Raji (cell line): ENCODE results near the gene ABI2.

ENCODE experiments used
- POLR2A ChIP-seq: IDR thresholded peaks from 2 replicates; pipeline ENCODE4 v1.6.1; 2011; ENCODE audit warnings: low read depth, low read length, control low read depth; ENCODE audit not compliant: insufficient read depth

The ABI2 gene

GRCh38 chr2:203344667-203345066 is 16.5 kb downstream of the ABI2 start:
- no peak for TF ChIP-seq POLR2A

DNA sequence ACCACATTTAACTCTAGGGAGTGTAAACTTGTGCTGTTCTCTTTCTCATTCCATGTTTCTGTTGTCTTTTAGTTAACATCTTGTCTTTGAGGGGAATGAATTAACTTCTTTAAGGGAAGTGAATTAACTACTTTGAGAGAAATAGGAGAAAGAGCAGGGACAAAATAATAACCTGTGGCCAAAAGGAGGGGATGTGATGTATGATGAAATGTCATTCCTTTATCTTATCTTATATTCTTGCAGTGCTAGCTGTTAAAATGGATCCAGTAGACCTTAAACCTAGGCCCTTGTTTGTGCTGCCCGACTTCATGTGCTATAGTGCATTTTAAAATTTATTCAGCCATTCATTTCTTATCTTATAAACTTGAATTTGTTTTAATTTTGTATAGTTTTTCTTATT is 18.4 kb downstream of the ABI2 start:
- no peak for TF ChIP-seq POLR2A

DNA sequence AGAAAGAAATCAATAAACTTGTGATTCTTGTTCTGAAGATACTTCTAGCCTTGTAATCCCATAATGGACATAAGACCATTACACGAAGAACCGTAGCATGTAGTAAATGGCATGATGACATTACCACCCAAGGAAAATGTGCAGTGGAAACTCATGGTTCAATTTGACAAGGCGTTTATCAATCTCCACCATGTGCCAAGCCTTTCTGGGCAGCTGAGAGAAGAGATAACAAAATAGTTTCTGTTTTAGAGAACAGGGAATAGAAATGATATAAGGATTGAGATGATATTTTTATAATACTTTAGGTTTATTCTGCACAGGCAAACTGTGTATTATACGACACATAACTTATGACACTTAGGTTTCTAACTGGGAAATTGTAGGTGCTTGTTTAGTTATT is 19.2 kb downstream of the ABI2 start:
- no peak for TF ChIP-seq POLR2A

GRCh38 chr2:203352604-203353255 is 24.5 kb downstream of the ABI2 start:
- TF ChIP-seq POLR2A: no peak

GRCh38 chr2:203354966-203355365 is 26.8 kb downstream of the ABI2 start:
- TF ChIP-seq POLR2A: no peak

GRCh38 chr2:203359450-203359849 is 31.3 kb downstream of the ABI2 start:
- no peak for TF ChIP-seq POLR2A

DNA sequence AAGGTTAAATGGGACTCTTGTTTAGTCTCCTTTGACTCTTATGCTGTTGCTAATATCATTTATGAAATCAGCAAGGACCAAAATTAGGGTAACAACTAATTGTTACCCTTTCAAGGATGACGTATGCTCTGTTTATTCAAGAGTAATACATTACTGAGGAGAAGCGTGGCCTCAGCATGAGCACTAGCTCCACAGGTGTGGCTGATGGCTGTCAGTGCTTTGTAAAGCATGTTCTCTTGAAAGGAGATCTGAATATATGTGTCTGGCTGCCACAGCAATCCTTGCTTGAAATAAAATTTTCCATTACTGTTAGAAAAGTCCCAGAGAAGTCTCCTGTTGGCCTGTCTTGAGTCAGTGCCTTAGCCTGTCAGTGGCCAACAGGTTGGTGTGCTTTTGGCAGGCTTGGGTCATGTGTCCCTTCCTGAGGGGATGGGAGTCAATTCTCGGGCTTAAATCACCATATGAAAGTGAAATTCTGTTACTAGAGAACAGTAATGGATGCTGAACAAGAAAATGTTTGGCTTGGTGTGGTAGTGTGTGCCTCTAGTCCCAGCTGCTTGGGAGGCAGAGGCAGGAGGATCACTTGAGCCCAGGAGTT is 32.7 kb downstream of the ABI2 start:
- no peak for TF ChIP-seq POLR2A

- TF ChIP-seq POLR2A: no peak
Observed at GRCh38 chr2:203361495-203361894, 33.3 kb downstream of the ABI2 start.

GRCh38 chr2:203361922-203362321 is 33.7 kb downstream of the ABI2 start:
- TF ChIP-seq POLR2A: no peak

DNA sequence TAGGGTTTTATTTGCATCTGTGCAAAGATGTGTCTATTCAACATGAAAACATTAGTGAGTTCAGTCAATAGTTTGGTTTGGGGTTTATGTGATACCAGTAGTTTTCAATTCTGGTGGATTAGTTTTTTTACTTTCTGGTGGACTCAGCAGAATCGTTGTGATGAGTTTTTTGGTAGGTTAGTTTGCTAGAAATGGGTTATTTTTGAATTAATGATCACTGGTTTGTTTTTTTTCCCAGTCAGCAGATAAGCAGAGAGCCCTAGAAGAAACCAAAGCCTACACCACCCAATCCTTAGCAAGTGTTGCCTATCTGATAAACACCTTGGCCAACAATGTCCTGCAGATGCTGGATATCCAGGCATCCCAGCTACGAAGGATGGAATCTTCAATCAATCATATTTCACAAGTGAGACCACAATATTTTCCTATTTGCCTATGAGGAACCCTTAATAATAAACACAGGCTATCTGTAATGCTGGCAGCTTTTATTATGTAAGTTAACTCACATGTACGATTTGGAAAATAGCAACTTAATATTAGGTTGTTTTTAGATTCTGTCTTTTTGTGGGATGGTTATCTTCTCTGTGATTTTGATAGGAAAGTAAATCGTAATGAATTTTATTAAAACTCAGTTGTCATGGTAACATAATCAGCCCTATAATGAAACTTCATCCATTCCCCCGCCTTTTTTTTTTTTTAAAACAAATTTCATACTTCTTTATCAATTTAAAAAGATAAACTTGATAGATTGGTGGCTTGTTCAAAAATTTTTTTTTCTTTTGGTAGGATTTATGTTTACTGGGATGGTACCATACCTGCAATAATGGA is 38.7 kb downstream of the ABI2 start:
- no peak for TF ChIP-seq POLR2A

- no peak for TF ChIP-seq POLR2A
Observed at GRCh38 chr2:203376173-203376572, 48.0 kb downstream of the ABI2 start.

DNA sequence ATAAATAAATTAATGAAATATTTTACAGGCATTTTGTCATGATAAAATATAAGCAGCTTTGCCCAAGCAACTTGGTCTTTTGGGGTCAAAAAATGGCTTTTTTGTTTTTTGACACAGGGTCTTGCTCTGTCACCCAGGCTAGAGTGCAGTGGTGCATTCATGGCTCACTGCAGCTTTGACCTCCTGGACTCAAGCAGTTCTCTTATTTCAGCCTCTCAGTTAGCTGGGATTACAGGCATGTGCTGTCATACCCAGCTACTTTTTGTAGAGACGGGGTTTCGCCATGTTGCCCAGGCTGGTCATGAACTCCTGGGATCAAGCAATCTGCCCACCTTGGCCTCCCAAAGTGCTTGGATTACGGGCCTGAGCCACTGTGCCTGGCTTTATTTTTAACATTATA is 51.0 kb downstream of the ABI2 start:
- TF ChIP-seq POLR2A: no peak

DNA sequence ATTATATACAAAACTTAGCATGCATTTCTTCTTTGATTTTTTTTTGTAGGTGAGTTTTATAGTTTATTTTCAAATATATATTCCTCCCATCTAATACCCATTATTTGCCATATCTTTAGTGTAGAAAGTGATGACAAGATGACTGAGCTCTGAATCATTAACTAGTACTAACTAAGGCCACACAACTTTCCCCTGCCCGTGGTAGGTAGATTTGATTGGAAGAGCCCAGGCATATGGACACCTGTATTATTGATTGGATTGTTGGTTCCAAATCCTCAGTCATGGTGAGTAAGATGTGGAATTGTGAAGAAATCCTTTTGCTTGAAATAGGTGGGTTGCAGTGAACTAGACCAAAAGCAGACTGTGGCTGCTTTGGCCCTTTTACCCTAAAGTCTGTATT is 54.8 kb downstream of the ABI2 start:
- TF ChIP-seq POLR2A: no peak

DNA sequence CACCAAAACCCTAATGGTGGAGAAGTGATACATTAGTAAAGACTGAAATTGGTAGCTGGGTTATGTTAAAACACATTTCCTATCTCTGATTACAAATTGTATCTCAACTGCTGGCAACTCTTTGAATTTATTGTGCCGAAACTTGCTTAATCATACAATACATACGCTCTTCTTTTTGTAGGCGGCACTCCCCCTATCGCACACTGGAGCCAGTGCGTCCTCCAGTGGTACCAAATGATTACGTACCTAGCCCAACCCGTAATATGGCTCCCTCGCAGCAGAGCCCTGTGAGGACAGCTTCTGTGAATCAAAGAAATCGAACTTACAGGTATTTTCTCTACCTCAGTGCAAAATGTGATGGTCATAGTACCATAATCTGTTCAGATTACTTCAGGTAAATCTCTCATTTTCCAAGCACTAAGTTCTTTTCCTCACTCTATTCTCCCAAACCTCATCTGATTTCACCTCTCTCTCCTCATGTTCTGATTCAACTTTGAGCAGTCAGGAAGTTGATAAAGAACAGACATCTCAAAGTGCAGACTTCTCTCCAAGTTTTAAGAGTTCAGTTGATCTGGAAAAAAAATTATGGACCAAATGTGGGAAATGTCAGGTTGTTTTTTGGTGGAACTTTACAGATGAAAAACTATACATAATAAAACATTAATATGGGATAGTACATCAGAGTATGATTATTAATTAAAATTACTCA is 66.5 kb downstream of the ABI2 start:
- TF ChIP-seq POLR2A: no peak

- no peak for TF ChIP-seq POLR2A
Observed at GRCh38 chr2:203395858-203396257, 67.7 kb downstream of the ABI2 start.

DNA sequence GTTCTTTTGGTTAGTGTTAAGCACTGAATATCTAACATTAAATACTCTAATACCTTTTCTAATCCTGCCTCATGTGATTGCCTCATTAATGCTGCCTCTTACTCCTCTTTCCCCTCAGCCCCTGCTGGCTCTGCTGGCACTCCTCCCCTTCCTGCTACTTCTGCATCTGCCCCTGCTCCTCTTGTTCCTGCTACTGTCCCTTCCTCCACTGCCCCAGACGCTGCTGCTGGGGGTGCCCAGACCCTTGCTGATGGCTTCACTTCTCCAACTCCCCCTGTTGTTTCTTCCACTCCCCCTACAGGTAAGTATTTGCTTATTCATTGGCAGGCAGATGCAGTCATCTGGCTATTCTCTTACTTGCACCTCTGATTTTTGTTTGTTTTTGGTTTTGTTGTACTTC is 68.5 kb downstream of the ABI2 start:
- no peak for TF ChIP-seq POLR2A

DNA sequence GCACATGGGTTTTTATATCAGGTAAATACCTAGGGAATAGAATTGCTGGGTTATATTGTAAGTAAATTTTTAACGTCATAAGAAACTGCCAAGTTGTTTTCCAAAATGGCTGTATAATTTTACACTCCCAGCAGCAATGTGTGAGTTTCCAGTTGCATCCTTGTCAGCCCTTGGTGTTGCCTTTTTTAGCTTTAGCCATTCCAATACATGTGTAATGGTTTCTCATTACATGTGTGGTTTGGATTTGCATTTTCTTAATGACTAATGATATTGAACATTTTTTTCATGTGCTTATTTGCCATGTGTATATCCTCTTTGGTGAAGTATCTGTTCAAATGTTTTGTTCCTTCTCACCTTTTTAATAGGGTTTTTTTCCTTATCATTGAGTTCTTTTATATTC is 70.8 kb downstream of the ABI2 start:
- TF ChIP-seq POLR2A: no peak
